GM12878 (cell line): ENCODE measurements around the gene POR. TPM values are rescaled to one million over a fixed set of nuclear protein-coding genes. Genes with fewer than 3 reads are reported as not detected.

Experiments used
- IRF4 ChIP-seq: IDR thresholded peaks from 2 replicates; pipeline ENCODE4 v1.6.1; 2011; ENCODE audit warnings: low read depth, low read length
- MXI1 ChIP-seq: fragments of 150-350 bp; IDR thresholded peaks from 2 replicates; pipeline ENCODE4 v1.6.1; 2011; ENCODE audit warnings: low read depth, mild to moderate bottlenecking, inconsistent platforms, low read length, improper control_type of control experiment
- NFYA ChIP-seq: IDR thresholded peaks from 2 replicates; pipeline ENCODE4 v1.6.1; 2011; ENCODE audit warnings: low read depth, mild to moderate bottlenecking, low read length, improper control_type of control experiment, borderline replicate concordance
- SMAD1 ChIP-seq: fragments of 450-650 bp; IDR thresholded peaks from 2 replicates; pipeline ENCODE4 v1.6.1; 2018; ENCODE audit warnings: mild to moderate bottlenecking, low read depth; ENCODE audit not compliant: partially characterized antibody
- SP1 ChIP-seq: IDR thresholded peaks from one replicate; pipeline ENCODE4 v1.6.1; 2011; ENCODE audit warnings: low read depth, low read length
- STAT3 ChIP-seq: IDR thresholded peaks from 2 replicates; pipeline ENCODE4 v1.6.1; 2011; ENCODE audit warnings: low read depth, low read length, improper control_type of control experiment
- TCF7 ChIP-seq: IDR thresholded peaks from 2 replicates; pipeline ENCODE4 v1.6.1; 2014; ENCODE audit warnings: antibody characterized with exemption, borderline replicate concordance
- polyA plus RNA-seq, 11 experiments: library from polyadenylated mRNA; depleted of rRNA in 4 of 11; unstranded in 6 of 11; stranded (reverse) in 5 of 11; fragments of >200 nt; fragmentation: Nextera tagmentation in 4 of 11; fragmentation: Illumina TruSeq in 1 of 11; extraction: Ambion mirVana in 4 of 11; extraction: Trizol in 1 of 11; gene quantifications; 1 replicate in 1 of 11; 2 replicates in 10 of 11; pipeline versions ENCODE4 v1.2.1 to v1.2.3, GENCODE V29; 2011 to 2016; ENCODE audit warnings: inconsistent platforms in 2 of 11, missing spikeins in 2 of 11, low read depth in 1 of 11
- total RNA-seq, 4 experiments: library from RNA; depleted of rRNA in 3 of 4; stranded (reverse); fragments of >200 nt in 3 of 4; fragmentation: Illumina TruSeq in 1 of 4; extraction: Trizol in 1 of 4; gene quantifications; 2 replicates each; pipeline versions ENCODE4 v1.2.1 to v1.2.3, GENCODE V29; 2013 to 2021
- TF ChIP-seq, protein P1 (sequence below): fragments of 450-650 bp; IDR thresholded peaks from 2 replicates; pipeline ENCODE4 v1.6.1; 2017; ENCODE audit warnings: mild to moderate bottlenecking, moderate library complexity
- TF ChIP-seq, protein P2 (sequence below): fragments of 450-650 bp; IDR thresholded peaks from 2 replicates; pipeline ENCODE4 v1.6.1; 2018; ENCODE audit warnings: borderline replicate concordance, mild to moderate bottlenecking; ENCODE audit not compliant: partially characterized antibody

The POR gene
- total and polyA plus RNA-seq, 10 of the 15 experiments (the other 5 are each of a cell fraction or from before 2014, with no cell fraction given): 2.2 to 75.8 (median 35.9) TPM

DNA sequence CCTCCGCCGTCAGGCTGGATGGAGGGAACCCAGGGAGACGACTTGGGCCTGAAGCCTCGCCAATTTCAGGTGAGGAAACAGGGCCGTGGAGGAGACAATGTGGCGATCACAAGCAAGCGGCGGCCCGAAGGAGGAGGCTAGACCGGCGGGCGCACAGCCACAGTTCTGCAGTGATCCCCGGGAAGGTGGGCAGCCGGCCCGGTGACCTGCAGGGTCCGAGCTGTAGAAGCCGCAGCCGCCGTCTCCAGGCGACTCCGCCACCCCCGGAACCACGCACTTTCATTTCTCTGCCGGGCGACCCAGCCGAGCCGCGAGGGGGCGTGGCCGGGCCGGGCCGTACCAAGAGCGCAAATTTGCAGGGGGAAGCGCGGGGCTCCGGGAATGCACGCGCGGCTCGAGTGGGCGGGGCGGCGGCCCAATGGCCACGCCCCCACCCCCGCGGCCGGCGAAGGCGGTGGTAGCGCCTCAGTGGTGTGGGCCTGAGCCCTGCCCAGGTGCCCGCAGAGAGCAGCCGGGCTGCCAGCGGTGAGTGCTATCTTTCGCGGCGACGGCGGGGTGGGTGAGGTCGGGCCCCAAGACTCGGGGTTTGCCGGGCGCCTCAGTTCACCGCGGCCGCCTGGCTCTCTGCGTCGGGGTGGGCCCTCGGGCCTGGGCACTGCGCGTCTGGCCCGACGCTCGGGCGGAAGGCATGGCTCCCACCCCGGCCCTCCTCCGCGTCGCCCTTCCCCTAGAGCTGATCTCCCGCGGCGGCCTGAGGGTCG, at the start of gene POR (continued):
- TF ChIP-seq SMAD1 (no peak), NFYA (no peak), SP1 (peak; percentile 98), STAT3 (no peak), IRF4 (0 out of 2 replicates have a peak, but pooled peaks have one; percentile 39), TCF7 (no peak), MXI1 (peak; percentile 78)
- TF ChIP-seq, protein P1, sequence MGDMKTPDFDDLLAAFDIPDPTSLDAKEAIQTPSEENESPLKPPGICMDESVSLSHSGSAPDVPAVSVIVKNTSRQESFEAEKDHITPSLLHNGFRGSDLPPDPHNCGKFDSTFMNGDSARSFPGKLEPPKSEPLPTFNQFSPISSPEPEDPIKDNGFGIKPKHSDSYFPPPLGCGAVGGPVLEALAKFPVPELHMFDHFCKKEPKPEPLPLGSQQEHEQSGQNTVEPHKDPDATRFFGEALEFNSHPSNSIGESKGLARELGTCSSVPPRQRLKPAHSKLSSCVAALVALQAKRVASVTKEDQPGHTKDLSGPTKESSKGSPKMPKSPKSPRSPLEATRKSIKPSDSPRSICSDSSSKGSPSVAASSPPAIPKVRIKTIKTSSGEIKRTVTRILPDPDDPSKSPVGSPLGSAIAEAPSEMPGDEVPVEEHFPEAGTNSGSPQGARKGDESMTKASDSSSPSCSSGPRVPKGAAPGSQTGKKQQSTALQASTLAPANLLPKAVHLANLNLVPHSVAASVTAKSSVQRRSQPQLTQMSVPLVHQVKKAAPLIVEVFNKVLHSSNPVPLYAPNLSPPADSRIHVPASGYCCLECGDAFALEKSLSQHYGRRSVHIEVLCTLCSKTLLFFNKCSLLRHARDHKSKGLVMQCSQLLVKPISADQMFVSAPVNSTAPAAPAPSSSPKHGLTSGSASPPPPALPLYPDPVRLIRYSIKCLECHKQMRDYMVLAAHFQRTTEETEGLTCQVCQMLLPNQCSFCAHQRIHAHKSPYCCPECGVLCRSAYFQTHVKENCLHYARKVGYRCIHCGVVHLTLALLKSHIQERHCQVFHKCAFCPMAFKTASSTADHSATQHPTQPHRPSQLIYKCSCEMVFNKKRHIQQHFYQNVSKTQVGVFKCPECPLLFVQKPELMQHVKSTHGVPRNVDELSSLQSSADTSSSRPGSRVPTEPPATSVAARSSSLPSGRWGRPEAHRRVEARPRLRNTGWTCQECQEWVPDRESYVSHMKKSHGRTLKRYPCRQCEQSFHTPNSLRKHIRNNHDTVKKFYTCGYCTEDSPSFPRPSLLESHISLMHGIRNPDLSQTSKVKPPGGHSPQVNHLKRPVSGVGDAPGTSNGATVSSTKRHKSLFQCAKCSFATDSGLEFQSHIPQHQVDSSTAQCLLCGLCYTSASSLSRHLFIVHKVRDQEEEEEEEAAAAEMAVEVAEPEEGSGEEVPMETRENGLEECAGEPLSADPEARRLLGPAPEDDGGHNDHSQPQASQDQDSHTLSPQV: no peak
- TF ChIP-seq, protein P2, sequence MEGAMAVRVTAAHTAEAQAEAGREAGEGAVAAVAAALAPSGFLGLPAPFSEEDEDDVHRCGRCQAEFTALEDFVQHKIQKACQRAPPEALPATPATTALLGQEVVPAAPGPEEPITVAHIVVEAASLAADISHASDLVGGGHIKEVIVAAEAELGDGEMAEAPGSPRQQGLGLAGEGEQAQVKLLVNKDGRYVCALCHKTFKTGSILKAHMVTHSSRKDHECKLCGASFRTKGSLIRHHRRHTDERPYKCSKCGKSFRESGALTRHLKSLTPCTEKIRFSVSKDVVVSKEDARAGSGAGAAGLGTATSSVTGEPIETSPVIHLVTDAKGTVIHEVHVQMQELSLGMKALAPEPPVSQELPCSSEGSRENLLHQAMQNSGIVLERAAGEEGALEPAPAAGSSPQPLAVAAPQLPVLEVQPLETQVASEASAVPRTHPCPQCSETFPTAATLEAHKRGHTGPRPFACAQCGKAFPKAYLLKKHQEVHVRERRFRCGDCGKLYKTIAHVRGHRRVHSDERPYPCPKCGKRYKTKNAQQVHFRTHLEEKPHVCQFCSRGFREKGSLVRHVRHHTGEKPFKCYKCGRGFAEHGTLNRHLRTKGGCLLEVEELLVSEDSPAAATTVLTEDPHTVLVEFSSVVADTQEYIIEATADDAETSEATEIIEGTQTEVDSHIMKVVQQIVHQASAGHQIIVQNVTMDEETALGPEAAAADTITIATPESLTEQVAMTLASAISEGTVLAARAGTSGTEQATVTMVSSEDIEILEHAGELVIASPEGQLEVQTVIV: peak; percentile 79
